GM19035 (cell line): ENCODE data around the gene TMEM39B.
A peak's percentile ranks its signal among the peaks of the same experiment; 100 is the strongest.
"Not testable (repeated sequence)": the region's sequence is repeated elsewhere in the genome, so short reads cannot be mapped to it uniquely, and the experiment has no call there.

ENCODE experiments used
- ATAC-seq: cut with Tn5 transposase; IDR thresholded peaks from one replicate; pipeline ENCODE4 v1.9.1; 2021; ENCODE audit not compliant: unreplicated experiment

TMEM39B gene

GRCh38 chr1:32072622-32073298, at the start of gene TMEM39B:
TSS of gene TMEM39B (plus strand) at chr1:32072939. CDS start at chr1:32073048, 109 bp downstream.
- peak; percentile 87 for ATAC-seq

- no peak for ATAC-seq
These were observed 49.4 kb upstream of the TMEM39B start for GRCh38 chr1:32023351-32023750.

- ATAC-seq: no peak
These were observed 47.2 kb upstream of the TMEM39B start for GRCh38 chr1:32025515-32025914.

GRCh38 chr1:32028746-32029145, 44.0 kb upstream of the TMEM39B start:
- no peak for ATAC-seq

- ATAC-seq: no peak
These were observed 41.0 kb upstream of the TMEM39B start for GRCh38 chr1:32031578-32032274.

GRCh38 chr1:32032275-32032615, 40.5 kb upstream of the TMEM39B start:
- ATAC-seq: no peak

- no peak for ATAC-seq
These were observed 37.6 kb upstream of the TMEM39B start for GRCh38 chr1:32035119-32035518.

- ATAC-seq: no peak
These were observed 32.0 kb upstream of the TMEM39B start for GRCh38 chr1:32040711-32041110.

- ATAC-seq: no peak
These were observed 30.4 kb upstream of the TMEM39B start for GRCh38 chr1:32042330-32042729.

- no peak for ATAC-seq
These were observed 28.5 kb upstream of the TMEM39B start for GRCh38 chr1:32044234-32044633.

- no peak for ATAC-seq
These were observed 27.0 kb upstream of the TMEM39B start for GRCh38 chr1:32045772-32046171.

- ATAC-seq: no peak
These were observed 25.0 kb upstream of the TMEM39B start for GRCh38 chr1:32047701-32048100.

GRCh38 chr1:32048440-32048839, 24.3 kb upstream of the TMEM39B start:
- no peak for ATAC-seq

GRCh38 chr1:32051706-32052105, 21.0 kb upstream of the TMEM39B start:
- no peak for ATAC-seq

GRCh38 chr1:32052887-32053286, 19.9 kb upstream of the TMEM39B start:
- ATAC-seq: no peak

- ATAC-seq: no peak
These were observed 17.3 kb upstream of the TMEM39B start for GRCh38 chr1:32055416-32055815.

- no peak for ATAC-seq
These were observed 16.1 kb upstream of the TMEM39B start for GRCh38 chr1:32056598-32056997.

- no peak for ATAC-seq
These were observed 11.8 kb upstream of the TMEM39B start for GRCh38 chr1:32060914-32061313.

GRCh38 chr1:32062867-32063230, 9.9 kb upstream of the TMEM39B start:
- ATAC-seq: no peak

- no peak for ATAC-seq
These were observed 9.5 kb upstream of the TMEM39B start for GRCh38 chr1:32063261-32063681.

GRCh38 chr1:32065613-32066488, 6.9 kb upstream of the TMEM39B start:
- not testable (repeated sequence) for ATAC-seq

- ATAC-seq: no peak
These were observed 6.3 kb upstream of the TMEM39B start for GRCh38 chr1:32066489-32066873.
